ENCODE measurements around the gene MMP8. TPM values are rescaled to one million over a fixed set of nuclear protein-coding genes. Genes with fewer than 3 reads are reported as not detected.
"Not testable (repeated sequence)": the region's sequence is repeated elsewhere in the genome, so short reads cannot be mapped to it uniquely, and the experiment has no call there.

Gene MMP8
- total and polyA plus RNA-seq, 2 donors = 2.0 to 2.4 TPM

DNA sequence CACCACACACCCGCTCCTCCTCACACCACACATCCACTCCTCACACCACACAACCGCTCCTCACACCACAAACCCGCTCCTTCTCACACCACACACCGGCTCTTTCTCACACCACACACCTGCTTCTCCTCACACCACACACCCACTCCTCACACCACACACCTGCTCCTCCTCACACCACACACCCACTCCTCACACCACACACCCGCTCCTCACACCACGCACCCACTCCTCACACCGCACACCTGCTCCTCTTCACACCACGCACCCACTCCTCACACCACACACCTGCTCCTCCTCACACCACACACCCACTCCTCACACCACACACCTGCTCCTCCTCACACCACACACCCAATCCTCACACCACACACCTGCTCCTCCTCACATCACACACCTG, 6.2 kb upstream of the MMP8 start:
- 67% methylated on average over 8 of the region's 8 CpGs for WGBS
- not testable (repeated sequence) for H3K4me1 ChIP-seq (ENCODE audit: control insufficient read depth in 2 of 2, insufficient read depth in 2 of 2, low read length in 2 of 2); H3K27ac ChIP-seq (ENCODE audit: low read depth in 1 of 2, low read length in 1 of 2); DNase-seq (ENCODE audit: low read depth in 6 of 9, low spot score in 9 of 9); H3K36me3 ChIP-seq (ENCODE audit: control insufficient read depth in 2 of 2, insufficient read depth in 2 of 2, low read length in 1 of 2); H3K9me3 ChIP-seq (ENCODE audit: control insufficient read depth in 2 of 2, insufficient read depth in 1 of 2, low read length in 1 of 2); H3K4me3 ChIP-seq (ENCODE audit: low read length in 2 of 2); H3K27me3 ChIP-seq (ENCODE audit: control insufficient read depth in 2 of 2, insufficient read depth in 1 of 2, low read length in 1 of 2)

- no peak overlapping the region for H3K4me3 ChIP-seq (ENCODE audit: low read length in 2 of 2)
- no peak overlapping the region for H3K27ac ChIP-seq (ENCODE audit: low read depth in 1 of 2, low read length in 1 of 2)
- H3K4me1 ChIP-seq (ENCODE audit: control insufficient read depth in 2 of 2, insufficient read depth in 2 of 2, low read length in 2 of 2) = no peaks in the 10 kb centered on the region
- 82% methylated on average over 9 of the region's 9 CpGs for WGBS
- H3K9me3 ChIP-seq (ENCODE audit: control insufficient read depth in 2 of 2, insufficient read depth in 1 of 2, low read length in 1 of 2) = peaks cover 0 to 6% of the 10 kb centered on the region in 2 donors
- H3K36me3 ChIP-seq (ENCODE audit: control insufficient read depth in 2 of 2, insufficient read depth in 2 of 2, low read length in 1 of 2) = no peaks in the 10 kb centered on the region
- no peak for DNase-seq (ENCODE audit: low read depth in 6 of 9, low spot score in 9 of 9)
- H3K27me3 ChIP-seq (ENCODE audit: control insufficient read depth in 2 of 2, insufficient read depth in 1 of 2, low read length in 1 of 2) = no peaks in the 10 kb centered on the region
Observed at GRCh38 chr11:102729849-102730815, 5.4 kb upstream of the MMP8 start.

GRCh38 chr11:102727890-102728289, 3.1 kb upstream of the MMP8 start:
- WGBS = 96% methylated on average over 2 of the region's 2 CpGs
- no peak overlapping the region for H3K4me3 ChIP-seq (ENCODE audit: low read length in 2 of 2)
- no peak overlapping the region for H3K27ac ChIP-seq (ENCODE audit: low read depth in 1 of 2, low read length in 1 of 2)
- H3K36me3 ChIP-seq (ENCODE audit: control insufficient read depth in 2 of 2, insufficient read depth in 2 of 2, low read length in 1 of 2) = no peaks in the 10 kb centered on the region
- peaks cover 0 to 6% of the 10 kb centered on the region in 2 donors for H3K9me3 ChIP-seq (ENCODE audit: control insufficient read depth in 2 of 2, insufficient read depth in 1 of 2, low read length in 1 of 2)
- no peaks in the 10 kb centered on the region for H3K27me3 ChIP-seq (ENCODE audit: control insufficient read depth in 2 of 2, insufficient read depth in 1 of 2, low read length in 1 of 2)
- no peaks in the 10 kb centered on the region for H3K4me1 ChIP-seq (ENCODE audit: control insufficient read depth in 2 of 2, insufficient read depth in 2 of 2, low read length in 2 of 2)
- DNase-seq (ENCODE audit: low read depth in 6 of 9, low spot score in 9 of 9) = no peak

GRCh38 chr11:102722821-102723220, 1.9 kb downstream of the MMP8 start:
- Histone ChIP-seq H3K27ac (ENCODE audit: low read depth in 1 of 2, low read length in 1 of 2) (no peak overlapping the region), H3K36me3 (ENCODE audit: control insufficient read depth in 2 of 2, insufficient read depth in 2 of 2, low read length in 1 of 2) (no peaks in the 10 kb centered on the region), H3K9me3 (ENCODE audit: control insufficient read depth in 2 of 2, insufficient read depth in 1 of 2, low read length in 1 of 2) (no peaks in the 10 kb centered on the region), H3K4me1 (ENCODE audit: control insufficient read depth in 2 of 2, insufficient read depth in 2 of 2, low read length in 2 of 2) (no peaks in the 10 kb centered on the region), H3K27me3 (ENCODE audit: control insufficient read depth in 2 of 2, insufficient read depth in 1 of 2, low read length in 1 of 2) (no peaks in the 10 kb centered on the region), H3K4me3 (ENCODE audit: low read length in 2 of 2) (no peak overlapping the region)
- no peak for DNase-seq (ENCODE audit: low read depth in 6 of 9, low spot score in 9 of 9)

DNA sequence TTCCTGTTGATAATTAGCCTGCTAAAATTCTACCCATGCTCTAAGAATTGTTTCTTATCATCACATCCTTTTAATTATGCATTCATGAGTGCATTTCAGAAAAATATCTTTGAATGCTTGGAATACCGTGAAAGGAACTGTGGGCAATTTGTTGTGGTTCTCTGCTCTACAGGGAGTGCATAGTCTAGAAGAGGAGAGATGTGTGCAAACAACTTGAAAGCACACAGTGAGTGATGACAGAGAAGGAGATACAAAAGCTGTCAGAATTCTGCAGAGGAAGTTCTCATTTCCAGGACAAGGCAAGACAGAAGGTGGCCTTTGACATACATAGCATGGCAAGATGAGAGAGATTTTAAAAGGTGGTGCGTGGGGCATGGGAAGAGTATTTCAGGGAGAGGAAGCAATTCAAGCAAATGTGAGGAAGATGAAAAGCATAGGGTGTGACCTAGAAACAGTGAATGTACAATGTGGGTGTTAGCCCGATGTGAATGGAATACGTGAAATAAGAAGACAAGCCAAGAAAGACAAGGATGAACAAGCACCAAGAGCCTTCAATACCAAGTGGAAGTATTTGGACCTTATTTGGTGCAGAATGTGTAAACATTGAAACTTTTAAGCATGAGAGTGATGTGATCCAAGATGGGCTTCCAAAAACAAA, 5.0 kb downstream of the MMP8 start:
- no peaks in the 10 kb centered on the region for H3K36me3 ChIP-seq (ENCODE audit: control insufficient read depth in 2 of 2, insufficient read depth in 2 of 2, low read length in 1 of 2)
- DNase-seq (ENCODE audit: low read depth in 6 of 9, low spot score in 9 of 9) = no peak
- no peak overlapping the region for H3K27ac ChIP-seq (ENCODE audit: low read depth in 1 of 2, low read length in 1 of 2)
- H3K4me1 ChIP-seq (ENCODE audit: control insufficient read depth in 2 of 2, insufficient read depth in 2 of 2, low read length in 2 of 2) = no peaks in the 10 kb centered on the region
- H3K4me3 ChIP-seq (ENCODE audit: low read length in 2 of 2) = no peak overlapping the region
- no peaks in the 10 kb centered on the region for H3K27me3 ChIP-seq (ENCODE audit: control insufficient read depth in 2 of 2, insufficient read depth in 1 of 2, low read length in 1 of 2)
- H3K9me3 ChIP-seq (ENCODE audit: control insufficient read depth in 2 of 2, insufficient read depth in 1 of 2, low read length in 1 of 2) = no peaks in the 10 kb centered on the region
- whole genome bisulfite sequencing = 84% methylated on average over 4 of the region's 4 CpGs

GRCh38 chr11:102717280-102717679, 7.5 kb downstream of the MMP8 start:
- no peak for DNase-seq (ENCODE audit: low read depth in 6 of 9, low spot score in 9 of 9)

DNA sequence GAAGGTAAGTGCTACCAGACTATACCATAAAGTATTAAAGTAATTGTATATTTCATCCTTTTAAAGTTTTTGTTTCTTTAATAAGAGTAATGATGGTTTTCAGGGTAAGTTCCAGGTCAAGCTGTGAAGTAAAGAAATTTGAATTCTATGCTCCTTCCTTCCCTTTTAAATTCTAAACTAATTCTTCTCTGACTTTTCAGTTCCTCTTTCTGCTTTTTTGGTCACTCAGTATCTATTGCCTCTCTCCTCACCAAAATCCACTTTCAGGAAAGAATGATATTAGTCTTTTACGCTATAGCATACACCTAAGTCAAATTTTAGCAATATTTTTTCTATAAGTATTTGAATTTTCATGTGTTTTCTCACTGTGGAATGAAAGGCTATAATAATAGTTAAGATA, 8.2 kb downstream of the MMP8 start:
- no peak for DNase-seq (ENCODE audit: low read depth in 6 of 9, low spot score in 9 of 9)
- no peaks in the 10 kb centered on the region for H3K27me3 ChIP-seq (ENCODE audit: control insufficient read depth in 2 of 2, insufficient read depth in 1 of 2, low read length in 1 of 2)
- H3K9me3 ChIP-seq (ENCODE audit: control insufficient read depth in 2 of 2, insufficient read depth in 1 of 2, low read length in 1 of 2) = no peaks in the 10 kb centered on the region
- no peaks in the 10 kb centered on the region for H3K36me3 ChIP-seq (ENCODE audit: control insufficient read depth in 2 of 2, insufficient read depth in 2 of 2, low read length in 1 of 2)
- no peak overlapping the region for H3K27ac ChIP-seq (ENCODE audit: low read depth in 1 of 2, low read length in 1 of 2)
- H3K4me3 ChIP-seq (ENCODE audit: low read length in 2 of 2) = no peak overlapping the region
- no peaks in the 10 kb centered on the region for H3K4me1 ChIP-seq (ENCODE audit: control insufficient read depth in 2 of 2, insufficient read depth in 2 of 2, low read length in 2 of 2)
- 87% methylated on average over 1 of the region's 1 CpG for WGBS

More at GRCh38 chr11:102717280-102717679, 7.5 kb downstream of the MMP8 start:
- Histone ChIP-seq H3K4me3 (ENCODE audit: low read length in 2 of 2) (no peak overlapping the region), H3K4me1 (ENCODE audit: control insufficient read depth in 2 of 2, insufficient read depth in 2 of 2, low read length in 2 of 2) (no peaks in the 10 kb centered on the region), H3K36me3 (ENCODE audit: control insufficient read depth in 2 of 2, insufficient read depth in 2 of 2, low read length in 1 of 2) (no peaks in the 10 kb centered on the region), H3K9me3 (ENCODE audit: control insufficient read depth in 2 of 2, insufficient read depth in 1 of 2, low read length in 1 of 2) (no peaks in the 10 kb centered on the region), H3K27ac (ENCODE audit: low read depth in 1 of 2, low read length in 1 of 2) (no peak overlapping the region), H3K27me3 (ENCODE audit: control insufficient read depth in 2 of 2, insufficient read depth in 1 of 2, low read length in 1 of 2) (no peaks in the 10 kb centered on the region)

DNA sequence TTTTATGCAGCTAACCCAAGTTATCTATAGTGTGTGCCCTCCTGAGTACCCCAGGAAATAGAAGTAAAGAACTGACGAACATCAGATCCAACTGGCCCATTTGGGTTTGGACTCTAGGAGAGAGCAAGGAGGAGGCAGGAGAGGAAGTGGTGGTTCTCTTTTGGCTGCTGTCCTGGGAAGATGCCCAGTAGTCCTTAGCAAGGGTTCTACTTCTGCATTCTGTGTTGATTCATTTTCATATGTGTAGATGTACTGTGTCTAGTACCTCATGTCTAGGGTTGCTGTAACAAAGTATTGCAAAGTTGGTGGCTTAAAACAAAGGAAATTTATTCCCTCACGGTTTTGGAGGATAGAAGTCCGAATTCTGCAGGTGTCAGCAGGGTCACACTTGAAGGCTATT, 12.6 kb downstream of the MMP8 start:
- Histone ChIP-seq H3K4me3 (ENCODE audit: low read length in 2 of 2) (no peak overlapping the region), H3K27ac (ENCODE audit: low read depth in 1 of 2, low read length in 1 of 2) (no peak overlapping the region), H3K27me3 (ENCODE audit: control insufficient read depth in 2 of 2, insufficient read depth in 1 of 2, low read length in 1 of 2) (no peaks in the 10 kb centered on the region), H3K9me3 (ENCODE audit: control insufficient read depth in 2 of 2, insufficient read depth in 1 of 2, low read length in 1 of 2) (no peaks in the 10 kb centered on the region), H3K36me3 (ENCODE audit: control insufficient read depth in 2 of 2, insufficient read depth in 2 of 2, low read length in 1 of 2) (no peaks in the 10 kb centered on the region), H3K4me1 (ENCODE audit: control insufficient read depth in 2 of 2, insufficient read depth in 2 of 2, low read length in 2 of 2) (no peaks in the 10 kb centered on the region)
- WGBS = 87% methylated on average over 3 of the region's 3 CpGs
- no peak for DNase-seq (ENCODE audit: low read depth in 6 of 9, low spot score in 9 of 9)

GRCh38 chr11:102709201-102709945, 15.4 kb downstream of the MMP8 start:
- Histone ChIP-seq H3K27me3 (ENCODE audit: control insufficient read depth in 2 of 2, insufficient read depth in 1 of 2, low read length in 1 of 2) (no peaks in the 10 kb centered on the region), H3K36me3 (ENCODE audit: control insufficient read depth in 2 of 2, insufficient read depth in 2 of 2, low read length in 1 of 2) (no peaks in the 10 kb centered on the region), H3K9me3 (ENCODE audit: control insufficient read depth in 2 of 2, insufficient read depth in 1 of 2, low read length in 1 of 2) (no peaks in the 10 kb centered on the region), H3K27ac (ENCODE audit: low read depth in 1 of 2, low read length in 1 of 2) (no peak overlapping the region), H3K4me1 (ENCODE audit: control insufficient read depth in 2 of 2, insufficient read depth in 2 of 2, low read length in 2 of 2) (no peaks in the 10 kb centered on the region), H3K4me3 (ENCODE audit: low read length in 2 of 2) (no peak overlapping the region)
- WGBS = 95% methylated on average over 2 of the region's 2 CpGs
- DNase-seq (ENCODE audit: low read depth in 6 of 9, low spot score in 9 of 9) = no peak
